ENCODE measurements around the gene MGAT5.
A peak's percentile ranks its signal among the peaks of the same experiment; 100 is the strongest.
"Not testable (repeated sequence)": the region's sequence is repeated elsewhere in the genome, so short reads cannot be mapped to it uniquely, and the experiment has no call there.

Gene MGAT5

GRCh38 chr2:134290358-134290757 is 36.5 kb downstream of the MGAT5 start:
- Mint-ChIP-seq H3K9me3 (no peaks in the 10 kb centered on the region), H3K36me3 (no peaks in the 10 kb centered on the region), H3K4me1 (peaks cover 14% of the 10 kb centered on the region), H3K27ac (no peak overlapping the region), H3K4me3 (no peak overlapping the region)
- ATAC-seq = peak; percentile 86
- DNase-seq (ENCODE audit: low spot score in 2 of 2) = no peak

GRCh38 chr2:134292514-134292913 is 38.6 kb downstream of the MGAT5 start:
- no peak overlapping the region for H3K4me3 Mint-ChIP-seq
- H3K9me3 Mint-ChIP-seq = no peaks in the 10 kb centered on the region
- ATAC-seq (no peak), DNase-seq (ENCODE audit: low spot score in 2 of 2) (no peak)
- H3K4me1 Mint-ChIP-seq = peaks cover 6% of the 10 kb centered on the region
- no peak overlapping the region for H3K27ac Mint-ChIP-seq
- no peaks in the 10 kb centered on the region for H3K36me3 Mint-ChIP-seq

DNA sequence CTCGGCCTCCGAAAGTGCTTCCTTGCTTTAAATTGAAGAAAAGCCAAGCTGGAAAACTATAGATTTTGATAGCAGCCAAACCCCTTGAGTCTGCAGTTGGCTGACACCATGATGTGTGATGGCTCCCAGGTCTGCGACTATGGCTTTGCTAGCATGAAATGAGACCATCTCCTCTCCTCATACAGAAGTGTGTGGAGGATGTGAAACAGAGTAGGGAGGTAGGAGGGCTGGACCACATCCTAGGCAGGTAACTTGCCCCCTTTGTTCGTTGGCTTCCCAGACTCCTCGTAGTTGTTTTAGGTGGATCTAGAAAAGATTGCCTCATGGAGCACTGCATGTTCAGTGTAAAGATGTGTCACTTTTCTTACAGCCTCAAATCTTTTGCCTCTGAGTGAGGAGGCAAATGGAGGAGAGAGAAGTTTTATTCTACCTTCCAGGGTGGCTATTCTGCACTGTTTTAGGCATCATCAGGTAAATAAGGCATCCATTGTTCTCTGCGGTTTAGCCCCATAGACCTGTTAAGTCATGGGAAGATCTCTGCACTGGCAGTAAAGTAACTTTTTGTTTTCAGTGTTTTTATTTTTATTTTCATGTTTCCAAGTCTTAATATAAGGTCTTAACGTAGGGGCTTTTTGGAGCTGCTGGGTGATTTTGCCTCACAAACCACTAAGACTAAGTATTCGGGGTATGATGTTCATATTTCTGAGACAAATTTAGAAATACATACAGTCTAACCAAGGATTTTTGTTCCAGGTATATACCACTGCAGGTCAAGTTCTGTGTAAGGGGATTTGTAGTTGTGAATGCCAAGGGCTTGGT is 40.1 kb downstream of the MGAT5 start:
- Mint-ChIP-seq H3K4me3 (no peak overlapping the region), H3K36me3 (no peaks in the 10 kb centered on the region), H3K27ac (no peak overlapping the region), H3K4me1 (peaks cover 6% of the 10 kb centered on the region), H3K9me3 (no peaks in the 10 kb centered on the region)
- no peak for ATAC-seq
- no peak for DNase-seq (ENCODE audit: low spot score in 2 of 2)

- not testable (repeated sequence) for H3K27ac Mint-ChIP-seq; DNase-seq (ENCODE audit: low spot score in 2 of 2); H3K36me3 Mint-ChIP-seq; ATAC-seq; H3K4me1 Mint-ChIP-seq; H3K9me3 Mint-ChIP-seq; H3K4me3 Mint-ChIP-seq
These were observed 40.7 kb downstream of the MGAT5 start for GRCh38 chr2:134294598-134294997.

DNA sequence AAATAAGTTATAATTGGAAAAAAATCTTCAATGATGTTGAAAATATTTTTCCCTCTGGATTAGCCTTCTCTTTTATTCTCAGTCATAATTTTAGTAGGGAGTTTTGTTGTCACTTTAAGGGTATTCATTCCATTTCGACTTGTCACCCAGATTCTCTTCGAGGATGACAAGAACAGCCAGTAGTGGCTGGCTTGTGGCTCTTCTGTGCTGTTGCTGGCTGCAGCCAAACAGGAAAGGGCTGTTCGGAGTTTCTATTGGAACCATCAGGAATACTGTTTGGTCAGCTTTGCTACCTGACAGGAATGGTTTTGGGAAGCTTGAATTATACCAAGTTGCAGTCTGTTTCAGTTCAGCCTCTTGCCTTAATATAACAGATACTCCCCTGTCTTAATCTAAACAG is 41.6 kb downstream of the MGAT5 start:
- H3K36me3 Mint-ChIP-seq = no peaks in the 10 kb centered on the region
- no peak overlapping the region for H3K27ac Mint-ChIP-seq
- H3K4me1 Mint-ChIP-seq = peaks cover 16% of the 10 kb centered on the region

DNA sequence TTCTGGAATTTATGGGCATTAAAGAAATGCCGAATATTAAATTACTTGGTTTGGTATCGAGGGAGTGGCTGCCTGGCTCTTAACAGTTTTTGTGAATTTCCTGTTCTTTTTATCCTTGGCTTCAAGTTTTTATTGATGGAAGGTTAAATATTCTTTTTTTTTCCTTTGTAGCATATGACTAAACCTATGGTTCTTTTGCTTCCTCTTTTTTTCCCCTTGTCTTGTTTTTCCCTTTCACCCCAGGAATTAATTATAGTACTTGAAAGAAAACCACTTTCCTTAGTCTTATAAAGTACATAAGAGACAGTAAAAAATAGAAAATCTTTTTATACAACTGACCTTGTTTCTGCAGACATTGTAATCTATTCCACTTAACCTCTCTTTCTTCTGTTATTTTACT is 42.4 kb downstream of the MGAT5 start:
- Mint-ChIP-seq H3K36me3 (no peaks in the 10 kb centered on the region), H3K27ac (no peak overlapping the region), H3K4me3 (no peak overlapping the region), H3K9me3 (no peaks in the 10 kb centered on the region), H3K4me1 (peaks cover 25% of the 10 kb centered on the region)
- ATAC-seq (no peak), DNase-seq (ENCODE audit: low spot score in 2 of 2) (no peak)

More for the DNA sequence above, 41.6 kb downstream of the MGAT5 start:
- DNase-seq (ENCODE audit: low spot score in 2 of 2) (no peak), ATAC-seq (no peak)
- Mint-ChIP-seq H3K4me3 (no peak overlapping the region), H3K9me3 (no peaks in the 10 kb centered on the region)

- ATAC-seq = no peak
- H3K27ac Mint-ChIP-seq = no peak overlapping the region
These were observed 45.5 kb downstream of the MGAT5 start for GRCh38 chr2:134299334-134299733.

DNA sequence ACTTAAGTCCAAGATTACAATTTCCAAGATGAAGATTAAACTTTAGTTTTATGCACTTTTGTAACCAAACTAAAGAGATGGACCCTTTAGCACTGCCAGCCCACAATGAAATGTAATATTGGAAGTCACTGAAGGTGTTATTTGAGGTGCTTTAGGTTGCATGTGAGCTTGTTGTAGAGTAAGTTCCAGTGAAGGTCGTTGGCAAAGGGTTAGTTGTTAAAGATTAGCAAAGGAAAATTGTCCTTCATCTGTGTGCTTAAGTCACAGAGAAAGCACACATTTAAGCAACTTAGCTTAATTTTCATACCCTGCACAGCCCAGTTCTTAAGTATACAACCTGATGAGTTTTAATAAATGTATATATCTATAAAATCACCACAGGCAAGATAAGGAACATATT is 46.7 kb downstream of the MGAT5 start:
- no peaks in the 10 kb centered on the region for H3K9me3 Mint-ChIP-seq
- H3K4me3 Mint-ChIP-seq = no peak overlapping the region
- no peak for DNase-seq (ENCODE audit: low spot score in 2 of 2)
- ATAC-seq = no peak
- H3K4me1 Mint-ChIP-seq = peaks cover 44% of the 10 kb centered on the region
- no peak overlapping the region for H3K27ac Mint-ChIP-seq
- H3K36me3 Mint-ChIP-seq = no peaks in the 10 kb centered on the region

More at GRCh38 chr2:134299334-134299733, 45.5 kb downstream of the MGAT5 start:
- no peak for DNase-seq (ENCODE audit: low spot score in 2 of 2)
- Mint-ChIP-seq H3K4me1 (peaks cover 35% of the 10 kb centered on the region), H3K4me3 (no peak overlapping the region), H3K36me3 (no peaks in the 10 kb centered on the region), H3K9me3 (no peaks in the 10 kb centered on the region)

DNA sequence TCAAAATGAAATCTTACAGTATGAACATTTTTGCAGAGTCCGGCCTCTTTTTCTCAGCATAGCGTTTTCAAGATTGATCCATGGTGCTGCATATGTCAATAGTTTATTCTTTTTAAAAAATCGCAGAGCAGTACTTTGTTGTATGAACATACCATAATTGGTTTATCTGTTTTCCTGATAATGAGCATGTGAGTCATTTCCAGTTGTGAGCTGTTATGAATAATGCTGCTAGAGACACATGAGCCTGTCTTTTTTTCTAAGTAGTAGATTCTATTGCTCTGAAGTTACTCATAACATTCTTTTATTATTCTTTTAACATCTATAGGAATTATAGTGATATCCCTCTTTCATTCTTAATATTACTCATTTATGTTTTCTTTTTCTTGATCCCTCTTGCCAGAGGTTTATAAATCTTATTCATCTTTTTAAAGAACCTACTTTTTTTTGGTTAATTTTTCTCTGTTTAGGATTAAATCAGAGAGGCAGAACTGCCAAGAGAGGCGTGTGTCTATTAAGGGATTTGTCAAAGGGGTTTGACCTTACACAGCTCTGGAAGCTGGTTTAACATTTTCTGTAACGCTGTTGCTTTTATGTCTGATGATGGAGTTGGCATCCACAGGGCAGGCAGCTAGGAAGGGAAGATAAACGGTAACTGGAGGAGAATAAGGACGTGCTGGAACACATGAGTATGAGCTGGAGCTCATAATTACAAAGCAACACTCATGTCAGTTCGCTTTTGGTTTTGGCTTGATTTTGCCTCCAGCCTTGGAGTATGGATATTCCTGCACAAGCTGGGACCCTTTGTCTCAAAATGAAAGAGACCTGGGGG is 47.4 kb downstream of the MGAT5 start:
- no peaks in the 10 kb centered on the region for H3K36me3 Mint-ChIP-seq
- ATAC-seq = peak; percentile 95

DNA sequence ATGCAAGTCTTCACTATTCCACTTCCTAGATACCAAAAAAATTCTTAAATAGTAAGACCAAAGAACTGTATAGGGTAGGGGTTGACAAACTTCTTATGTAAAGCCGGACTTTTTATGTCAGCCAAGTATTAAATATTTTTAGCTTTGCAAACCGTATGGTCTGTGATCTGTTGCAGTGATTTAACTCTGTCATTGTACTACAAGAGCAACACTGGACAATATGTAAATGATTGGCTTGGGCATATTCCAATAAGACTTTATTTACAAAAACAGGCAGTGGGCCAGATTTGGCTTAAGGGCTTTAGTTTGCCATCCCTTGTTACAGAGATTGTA is 48.0 kb downstream of the MGAT5 start:
- ATAC-seq (no peak), DNase-seq (ENCODE audit: low spot score in 2 of 2) (no peak)
- H3K4me1 Mint-ChIP-seq = peaks cover 49% of the 10 kb centered on the region
- H3K9me3 Mint-ChIP-seq = no peaks in the 10 kb centered on the region
- no peak overlapping the region for H3K4me3 Mint-ChIP-seq
- no peak overlapping the region for H3K27ac Mint-ChIP-seq
- no peaks in the 10 kb centered on the region for H3K36me3 Mint-ChIP-seq

More for the DNA sequence above, 47.4 kb downstream of the MGAT5 start:
- H3K9me3 Mint-ChIP-seq = no peaks in the 10 kb centered on the region
- DNase-seq (ENCODE audit: low spot score in 2 of 2) = no peak
- H3K27ac Mint-ChIP-seq = no peak overlapping the region
- H3K4me3 Mint-ChIP-seq = no peak overlapping the region
- peaks cover 46% of the 10 kb centered on the region for H3K4me1 Mint-ChIP-seq

DNA sequence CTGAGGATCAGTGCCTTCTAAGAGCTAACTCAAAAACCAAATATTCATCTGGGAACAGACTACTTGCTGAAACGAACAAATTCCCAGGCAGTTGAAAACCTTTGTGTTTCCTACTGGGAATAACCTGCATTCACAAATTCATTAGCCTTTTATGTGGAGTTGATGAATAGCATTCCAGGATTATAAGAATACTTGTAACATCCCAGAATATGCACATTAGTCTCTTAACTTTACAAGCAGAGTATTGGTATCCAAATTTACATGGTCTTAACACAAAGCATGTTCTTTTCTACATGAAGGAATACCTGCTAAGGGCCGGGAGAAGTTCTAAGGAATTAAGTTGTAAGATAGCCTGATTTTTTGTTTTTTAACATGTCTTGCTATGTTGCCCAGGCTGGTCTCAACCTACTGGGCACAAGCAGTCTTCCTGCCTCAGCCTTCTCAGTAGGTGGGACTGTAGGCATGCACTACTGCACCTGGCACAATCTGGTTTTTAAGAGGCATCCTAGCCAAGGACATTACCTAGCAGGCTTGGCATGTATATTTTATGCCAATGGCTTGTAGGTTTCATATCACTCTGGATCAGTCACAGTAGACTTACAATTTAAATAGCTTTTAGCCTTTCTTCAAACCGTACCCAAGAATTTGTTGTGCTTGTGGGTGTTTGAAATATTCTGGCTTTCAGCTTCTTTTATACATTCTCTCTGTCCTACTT is 50.7 kb downstream of the MGAT5 start:
- H3K27ac Mint-ChIP-seq = peak overlapping the region; percentile 23
- peaks cover 6% of the 10 kb centered on the region for H3K36me3 Mint-ChIP-seq
- peaks cover 71% of the 10 kb centered on the region for H3K4me1 Mint-ChIP-seq
- no peak for ATAC-seq
- H3K4me3 Mint-ChIP-seq = no peak overlapping the region
- H3K9me3 Mint-ChIP-seq = peaks cover 2% of the 10 kb centered on the region
- no peak for DNase-seq (ENCODE audit: low spot score in 2 of 2)

GRCh38 chr2:134305109-134305491 is 51.2 kb downstream of the MGAT5 start:
- no peak overlapping the region for H3K4me3 Mint-ChIP-seq
- peaks cover 6% of the 10 kb centered on the region for H3K36me3 Mint-ChIP-seq
- ATAC-seq (no peak), DNase-seq (ENCODE audit: low spot score in 2 of 2) (no peak)
- H3K9me3 Mint-ChIP-seq = peaks cover 2% of the 10 kb centered on the region
- peak overlapping the region; percentile 23 for H3K27ac Mint-ChIP-seq
- peaks cover 71% of the 10 kb centered on the region for H3K4me1 Mint-ChIP-seq

GRCh38 chr2:134306521-134306920 is 52.6 kb downstream of the MGAT5 start:
- Mint-ChIP-seq H3K27ac (no peak overlapping the region), H3K4me1 (peaks cover 68% of the 10 kb centered on the region), H3K4me3 (no peak overlapping the region), H3K9me3 (peaks cover 2% of the 10 kb centered on the region), H3K36me3 (peaks cover 6% of the 10 kb centered on the region)
- DNase-seq (ENCODE audit: low spot score in 2 of 2) (no peak), ATAC-seq (no peak)

DNA sequence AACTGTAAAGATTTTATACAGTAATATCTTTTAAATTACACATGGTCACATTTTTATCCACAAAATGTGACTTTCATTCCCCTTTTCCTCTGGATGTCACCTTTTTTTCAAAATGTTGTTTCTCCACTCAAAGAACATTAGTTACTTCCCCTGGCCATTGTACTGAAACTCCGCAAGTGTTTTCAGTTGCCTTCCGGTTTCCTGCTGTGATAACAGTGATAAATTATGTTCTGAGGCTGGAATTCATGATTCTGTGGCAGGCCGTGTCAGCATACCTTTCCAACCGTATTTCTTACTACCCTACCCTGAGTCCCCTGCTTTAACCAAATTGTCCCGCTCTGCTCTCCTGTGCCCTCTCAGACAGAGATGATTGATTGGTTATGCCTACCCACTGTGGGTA is 53.5 kb downstream of the MGAT5 start:
- Mint-ChIP-seq H3K36me3 (peaks cover 6% of the 10 kb centered on the region), H3K27ac (no peak overlapping the region), H3K4me1 (peaks cover 72% of the 10 kb centered on the region), H3K4me3 (no peak overlapping the region), H3K9me3 (peaks cover 2% of the 10 kb centered on the region)
- ATAC-seq (no peak), DNase-seq (ENCODE audit: low spot score in 2 of 2) (no peak)

Measured in stimulated activated effector memory CD8-positive, alpha-beta T cell treated with anti-CD3 and anti-CD28 coated beads, Interleukin-12 subunit alpha, Interleukin-12 subunit beta, amount 100 ng/mL, for 72 hours (primary cell).